Common myeloid progenitor, CD34-positive (primary cell): ENCODE measurements around the gene PCSK5.
A peak's percentile ranks its signal among the peaks of the same experiment; 100 is the strongest.
"Not testable (repeated sequence)": the region's sequence is repeated elsewhere in the genome, so short reads cannot be mapped to it uniquely, and the experiment has no call there.

Experiments
- CTCF ChIA-PET: fragments of 350-600 bp; sonication (Branson Sonifier 250); formaldehyde crosslinking; loops from one replicate; lab custom pipeline; 2021; ENCODE audit warnings: antibody characterized with exemption; lab: Charles Lee
- POLR2A ChIA-PET: fragments of 350-600 bp; sonication (Branson Sonifier 250); formaldehyde crosslinking; loops from one replicate; lab custom pipeline; 2021; ENCODE audit warnings: antibody characterized with exemption; lab: Charles Lee
- DNase-seq, 3 donors: peaks; one replicate each; pipeline versions ENCODE4 v3.0.0 to v3.0.0-alpha.2; 2013
- H3K27ac ChIP-seq, 2 experiments: 1 replicate in 1 of 2; 2 replicates in 1 of 2; pipeline ENCODE4 v1.7.0; 2013; ENCODE audit warnings: inconsistent platforms in 2 of 2, low read length in 2 of 2, mild to moderate bottlenecking in 2 of 2, low read depth in 1 of 2, moderate library complexity in 1 of 2; ENCODE audit not compliant: severe bottlenecking in 2 of 2, insufficient read depth in 1 of 2, poor library complexity in 1 of 2
- H3K27me3 ChIP-seq, 5 experiments: replicated peaks in 2 of 5; 1 replicate in 3 of 5; 2 replicates in 2 of 5; pipeline versions ENCODE4 v1.6.1 to v1.7.0; 2013; ENCODE audit warnings: low read length in 4 of 5, mild to moderate bottlenecking in 2 of 5, moderate library complexity in 2 of 5, inconsistent platforms in 1 of 5; ENCODE audit not compliant: insufficient read depth in 5 of 5, control insufficient read depth in 4 of 5
- H3K36me3 ChIP-seq, 4 experiments: 1 replicate in 2 of 4; 2 replicates in 2 of 4; pipeline versions ENCODE4 v1.6.1 to v1.7.0; 2013; ENCODE audit warnings: low read length in 3 of 4, control low read depth in 1 of 4, mild to moderate bottlenecking in 1 of 4; ENCODE audit not compliant: control insufficient read depth in 4 of 4, insufficient read depth in 4 of 4
- H3K4me1 ChIP-seq, 4 experiments: 1 replicate in 3 of 4; 2 replicates in 1 of 4; pipeline versions ENCODE4 v1.6.1 to v1.7.1; 2013; ENCODE audit warnings: low read length in 3 of 4, mild to moderate bottlenecking in 3 of 4, control low read depth in 1 of 4, inconsistent platforms in 1 of 4, moderate library complexity in 1 of 4; ENCODE audit not compliant: control insufficient read depth in 4 of 4, insufficient read depth in 4 of 4; ENCODE audit errors: control extremely low read depth in 1 of 4
- H3K4me3 ChIP-seq, 7 experiments: 1 replicate in 4 of 7; 2 replicates in 3 of 7; pipeline versions ENCODE4 v1.5.1 to v1.7.0; 2013; ENCODE audit warnings: mild to moderate bottlenecking in 7 of 7, low read length in 6 of 7, moderate library complexity in 6 of 7, inconsistent platforms in 2 of 7, low read depth in 2 of 7, control low read depth in 1 of 7; ENCODE audit not compliant: insufficient read depth in 4 of 7, control insufficient read depth in 1 of 7; ENCODE audit errors: extremely low read depth in 1 of 7
- H3K9me3 ChIP-seq, 5 experiments: 1 replicate in 4 of 5; 2 replicates in 1 of 5; pipeline versions ENCODE4 v1.6.1 to v1.7.1; 2013; ENCODE audit warnings: low read length in 4 of 5, mild to moderate bottlenecking in 2 of 5, inconsistent platforms in 1 of 5, low read depth in 1 of 5, moderate library complexity in 1 of 5; ENCODE audit not compliant: control insufficient read depth in 4 of 5, insufficient read depth in 2 of 5; ENCODE audit errors: control extremely low read depth in 1 of 5
- WGBS: methylation state at CpG from one replicate; pipeline ENCODE4 v1.1.5; 2013; ENCODE audit not compliant: insufficient coverage; 5-methylcytosine and 5-hydroxymethylcytosine counted together

The PCSK5 gene

GRCh38 chr9:75893106-75893505, 2.6 kb downstream of the PCSK5 start:
- 86% methylated on average over 3 of the region's 3 CpGs for WGBS
- no peak for DNase-seq
- ChIA-PET POLR2A (no interaction called here), CTCF (interaction anchor here (1.0 to 1.8 kb wide), 4 partner anchors 20 to 409 kb away, joined by 3 to 5 read pairs (median 4); no protein-coding TSS in a partner anchor)
- Histone ChIP-seq H3K27me3 (peaks cover 0 to 34% (median 18%) of the 10 kb centered on the region in 5 experiments), H3K27ac (no peak overlapping the region), H3K9me3 (no peaks in the 10 kb centered on the region), H3K36me3 (no peaks in the 10 kb centered on the region), H3K4me3 (peak overlapping the region in 1 of 7 experiments; percentile 87), H3K4me1 (peaks cover 5 to 34% (median 29%) of the 10 kb centered on the region in 4 experiments)

GRCh38 chr9:75894566-75894965, 4.1 kb downstream of the PCSK5 start:
- Histone ChIP-seq H3K36me3 (no peaks in the 10 kb centered on the region), H3K27ac (no peak overlapping the region), H3K4me3 (no peak overlapping the region), H3K27me3 (peaks cover 0 to 34% (median 18%) of the 10 kb centered on the region in 5 experiments), H3K4me1 (peaks cover 5 to 30% (median 26%) of the 10 kb centered on the region in 4 experiments), H3K9me3 (no peaks in the 10 kb centered on the region)
- CTCF ChIA-PET, result interaction anchor here (0.7 to 1.8 kb wide), 4 partner anchors 11 to 772 kb away, joined by 3 to 5 read pairs (median 3); no protein-coding TSS in a partner anchor
- POLR2A ChIA-PET, result no interaction called here
- 88% methylated on average over 2 of the region's 3 CpGs for WGBS
- no peak for DNase-seq

GRCh38 chr9:75895112-75895511, 4.6 kb downstream of the PCSK5 start:
- H3K9me3 ChIP-seq, result no peaks in the 10 kb centered on the region
- CTCF ChIA-PET, result interaction anchor here (1.2 to 1.8 kb wide), 3 partner anchors 12 to 146 kb away, joined by 3 to 5 read pairs (median 3); no protein-coding TSS in a partner anchor
- no peaks in the 10 kb centered on the region for H3K36me3 ChIP-seq
- WGBS, result 96% methylated on average over 2 of the region's 3 CpGs
- DNase-seq, result no peak
- no peak overlapping the region for H3K27ac ChIP-seq
- POLR2A ChIA-PET, result no interaction called here
- no peak overlapping the region for H3K4me3 ChIP-seq
- H3K4me1 ChIP-seq, result peaks cover under 1 to 25% (median 21%) of the 10 kb centered on the region in 4 experiments
- H3K27me3 ChIP-seq, result peaks cover 0 to 34% (median 18%) of the 10 kb centered on the region in 5 experiments

- ChIA-PET POLR2A (no interaction called here), CTCF (interaction anchor here (0.6 kb wide), 1 partner anchor 1007 kb away, joined by 3 read pairs; no protein-coding TSS in a partner anchor)
- 95% methylated on average over 2 of the region's 3 CpGs for WGBS
Observed at GRCh38 chr9:75896193-75896592, 5.7 kb downstream of the PCSK5 start.

GRCh38 chr9:75900893-75901524, 10.5 kb downstream of the PCSK5 start:
- POLR2A ChIA-PET, CTCF ChIA-PET, H3K36me3 ChIP-seq, H3K27ac ChIP-seq, DNase-seq, H3K4me3 ChIP-seq, H3K27me3 ChIP-seq, H3K4me1 ChIP-seq, H3K9me3 ChIP-seq: not testable (repeated sequence)
- WGBS, result 77% methylated on average over 2 of the region's 7 CpGs

More at GRCh38 chr9:75896193-75896592, 5.7 kb downstream of the PCSK5 start:
- Histone ChIP-seq H3K9me3 (no peaks in the 10 kb centered on the region), H3K4me3 (no peak overlapping the region), H3K4me1 (peaks cover 0 to 18% (median 16%) of the 10 kb centered on the region in 4 experiments), H3K36me3 (no peaks in the 10 kb centered on the region), H3K27me3 (peaks cover 0 to 34% (median 17%) of the 10 kb centered on the region in 5 experiments), H3K27ac (no peak overlapping the region)
- DNase-seq, result no peak

- no peak for DNase-seq
- Histone ChIP-seq H3K9me3 (no peaks in the 10 kb centered on the region), H3K4me1 (no peaks in the 10 kb centered on the region), H3K4me3 (no peak overlapping the region), H3K27ac (no peak overlapping the region), H3K36me3 (no peaks in the 10 kb centered on the region), H3K27me3 (no peaks in the 10 kb centered on the region)
- ChIA-PET POLR2A (no interaction called here), CTCF (no interaction called here)
- WGBS, result 91% methylated on average over 4 of the region's 5 CpGs
Observed at GRCh38 chr9:75903785-75904360, 13.4 kb downstream of the PCSK5 start.

GRCh38 chr9:75904364-75904763, 13.9 kb downstream of the PCSK5 start:
- ChIA-PET CTCF (no interaction called here), POLR2A (no interaction called here)
- Histone ChIP-seq H3K27ac (no peak overlapping the region), H3K27me3 (no peaks in the 10 kb centered on the region), H3K4me1 (no peaks in the 10 kb centered on the region), H3K9me3 (no peaks in the 10 kb centered on the region), H3K4me3 (no peak overlapping the region), H3K36me3 (no peaks in the 10 kb centered on the region)
- DNase-seq, result no peak
